ENCODE measurements around the gene CDH22.

Gene CDH22

GRCh38 chr20:46286977-46287376, 21.3 kb downstream of the CDH22 start:
- Histone ChIP-seq H3K4me3 (ENCODE audit: low read length) (no peak overlapping the region), H3K4me1 (ENCODE audit: control insufficient read depth, insufficient read depth, low read length) (no peaks in the 10 kb centered on the region), H3K9ac (ENCODE audit: low read length) (no peak overlapping the region), H3K36me3 (ENCODE audit: control insufficient read depth, insufficient read depth, low read length, severe bottlenecking) (no peaks in the 10 kb centered on the region), H3K9me3 (ENCODE audit: control insufficient read depth, low read length) (no peaks in the 10 kb centered on the region), H3K27me3 (replicated peaks; ENCODE audit: control insufficient read depth, insufficient read depth, low read length) (peaks cover 52% of the 10 kb centered on the region)
- no peak for DNase-seq (ENCODE audit: low read depth)

GRCh38 chr20:46286382-46286781, 21.9 kb downstream of the CDH22 start:
- peaks cover 52% of the 10 kb centered on the region for H3K27me3 ChIP-seq (replicated peaks; ENCODE audit: control insufficient read depth, insufficient read depth, low read length)
- H3K9ac ChIP-seq (ENCODE audit: low read length), result no peak overlapping the region
- no peak for DNase-seq (ENCODE audit: low read depth)
- H3K36me3 ChIP-seq (ENCODE audit: control insufficient read depth, insufficient read depth, low read length, severe bottlenecking), result no peaks in the 10 kb centered on the region
- no peak overlapping the region for H3K4me3 ChIP-seq (ENCODE audit: low read length)
- H3K9me3 ChIP-seq (ENCODE audit: control insufficient read depth, low read length), result no peaks in the 10 kb centered on the region
- H3K4me1 ChIP-seq (ENCODE audit: control insufficient read depth, insufficient read depth, low read length), result no peaks in the 10 kb centered on the region

GRCh38 chr20:46285740-46286139, 22.6 kb downstream of the CDH22 start:
- no peak for DNase-seq (ENCODE audit: low read depth)
- Histone ChIP-seq H3K9me3 (ENCODE audit: control insufficient read depth, low read length) (no peaks in the 10 kb centered on the region), H3K27me3 (replicated peaks; ENCODE audit: control insufficient read depth, insufficient read depth, low read length) (peaks cover 57% of the 10 kb centered on the region)

GRCh38 chr20:46285072-46285471, 23.2 kb downstream of the CDH22 start:
- no peak overlapping the region for H3K9ac ChIP-seq (ENCODE audit: low read length)
- no peak for DNase-seq (ENCODE audit: low read depth)
- H3K27me3 ChIP-seq (replicated peaks; ENCODE audit: control insufficient read depth, insufficient read depth, low read length), result peaks cover 62% of the 10 kb centered on the region
- H3K9me3 ChIP-seq (ENCODE audit: control insufficient read depth, low read length), result no peaks in the 10 kb centered on the region
- no peaks in the 10 kb centered on the region for H3K36me3 ChIP-seq (ENCODE audit: control insufficient read depth, insufficient read depth, low read length, severe bottlenecking)
- H3K4me3 ChIP-seq (ENCODE audit: low read length), result no peak overlapping the region
- no peaks in the 10 kb centered on the region for H3K4me1 ChIP-seq (ENCODE audit: control insufficient read depth, insufficient read depth, low read length)

More at GRCh38 chr20:46285740-46286139, 22.6 kb downstream of the CDH22 start:
- no peaks in the 10 kb centered on the region for H3K36me3 ChIP-seq (ENCODE audit: control insufficient read depth, insufficient read depth, low read length, severe bottlenecking)
- no peak overlapping the region for H3K4me3 ChIP-seq (ENCODE audit: low read length)
- no peaks in the 10 kb centered on the region for H3K4me1 ChIP-seq (ENCODE audit: control insufficient read depth, insufficient read depth, low read length)
- no peak overlapping the region for H3K9ac ChIP-seq (ENCODE audit: low read length)

GRCh38 chr20:46284040-46284427, 24.3 kb downstream of the CDH22 start:
- H3K4me1 ChIP-seq (ENCODE audit: control insufficient read depth, insufficient read depth, low read length), result no peaks in the 10 kb centered on the region
- no peaks in the 10 kb centered on the region for H3K9me3 ChIP-seq (ENCODE audit: control insufficient read depth, low read length)
- H3K4me3 ChIP-seq (ENCODE audit: low read length), result no peak overlapping the region
- no peak overlapping the region for H3K9ac ChIP-seq (ENCODE audit: low read length)
- DNase-seq (ENCODE audit: low read depth), result no peak
- H3K36me3 ChIP-seq (ENCODE audit: control insufficient read depth, insufficient read depth, low read length, severe bottlenecking), result no peaks in the 10 kb centered on the region
- H3K27me3 ChIP-seq (replicated peaks; ENCODE audit: control insufficient read depth, insufficient read depth, low read length), result peaks cover 65% of the 10 kb centered on the region

- Histone ChIP-seq H3K9ac (ENCODE audit: low read length) (no peak overlapping the region), H3K36me3 (ENCODE audit: control insufficient read depth, insufficient read depth, low read length, severe bottlenecking) (no peaks in the 10 kb centered on the region), H3K9me3 (ENCODE audit: control insufficient read depth, low read length) (no peaks in the 10 kb centered on the region), H3K4me3 (ENCODE audit: low read length) (no peak overlapping the region), H3K27me3 (replicated peaks; ENCODE audit: control insufficient read depth, insufficient read depth, low read length) (peaks cover 65% of the 10 kb centered on the region), H3K4me1 (ENCODE audit: control insufficient read depth, insufficient read depth, low read length) (no peaks in the 10 kb centered on the region)
- DNase-seq (ENCODE audit: low read depth), result no peak
These were observed 24.8 kb downstream of the CDH22 start for GRCh38 chr20:46283426-46284039.

- Histone ChIP-seq H3K4me3 (ENCODE audit: low read length) (no peak overlapping the region), H3K36me3 (ENCODE audit: control insufficient read depth, insufficient read depth, low read length, severe bottlenecking) (no peaks in the 10 kb centered on the region), H3K27me3 (replicated peaks; ENCODE audit: control insufficient read depth, insufficient read depth, low read length) (peaks cover 57% of the 10 kb centered on the region), H3K9me3 (ENCODE audit: control insufficient read depth, low read length) (no peaks in the 10 kb centered on the region), H3K4me1 (ENCODE audit: control insufficient read depth, insufficient read depth, low read length) (no peaks in the 10 kb centered on the region), H3K9ac (ENCODE audit: low read length) (no peak overlapping the region)
- DNase-seq (ENCODE audit: low read depth), result no peak
These were observed 25.6 kb downstream of the CDH22 start for GRCh38 chr20:46282669-46283068.

GRCh38 chr20:46279103-46279502, 29.2 kb downstream of the CDH22 start:
- H3K36me3 ChIP-seq (ENCODE audit: control insufficient read depth, insufficient read depth, low read length, severe bottlenecking), result no peaks in the 10 kb centered on the region
- no peak for DNase-seq (ENCODE audit: low read depth)
- H3K27me3 ChIP-seq (replicated peaks; ENCODE audit: control insufficient read depth, insufficient read depth, low read length), result peaks cover 30% of the 10 kb centered on the region
- H3K9me3 ChIP-seq (ENCODE audit: control insufficient read depth, low read length), result no peaks in the 10 kb centered on the region
- no peak overlapping the region for H3K9ac ChIP-seq (ENCODE audit: low read length)
- no peak overlapping the region for H3K4me3 ChIP-seq (ENCODE audit: low read length)
- peaks cover 9% of the 10 kb centered on the region for H3K4me1 ChIP-seq (ENCODE audit: control insufficient read depth, insufficient read depth, low read length)

- peaks cover 3% of the 10 kb centered on the region for H3K9me3 ChIP-seq (ENCODE audit: control insufficient read depth, low read length)
These were observed 30.7 kb downstream of the CDH22 start for GRCh38 chr20:46277602-46278001.

GRCh38 chr20:46276531-46276930, 31.8 kb downstream of the CDH22 start:
- peaks cover 22% of the 10 kb centered on the region for H3K4me1 ChIP-seq (ENCODE audit: control insufficient read depth, insufficient read depth, low read length)
- no peak for DNase-seq (ENCODE audit: low read depth)
- peaks cover 25% of the 10 kb centered on the region for H3K27me3 ChIP-seq (replicated peaks; ENCODE audit: control insufficient read depth, insufficient read depth, low read length)
- H3K36me3 ChIP-seq (ENCODE audit: control insufficient read depth, insufficient read depth, low read length, severe bottlenecking), result no peaks in the 10 kb centered on the region
- no peak overlapping the region for H3K9ac ChIP-seq (ENCODE audit: low read length)
- no peak overlapping the region for H3K4me3 ChIP-seq (ENCODE audit: low read length)
- peaks cover 8% of the 10 kb centered on the region for H3K9me3 ChIP-seq (ENCODE audit: control insufficient read depth, low read length)

More at GRCh38 chr20:46277602-46278001, 30.7 kb downstream of the CDH22 start:
- no peak overlapping the region for H3K4me3 ChIP-seq (ENCODE audit: low read length)
- no peak for DNase-seq (ENCODE audit: low read depth)
- H3K27me3 ChIP-seq (replicated peaks; ENCODE audit: control insufficient read depth, insufficient read depth, low read length), result peaks cover 26% of the 10 kb centered on the region
- no peaks in the 10 kb centered on the region for H3K36me3 ChIP-seq (ENCODE audit: control insufficient read depth, insufficient read depth, low read length, severe bottlenecking)
- peaks cover 22% of the 10 kb centered on the region for H3K4me1 ChIP-seq (ENCODE audit: control insufficient read depth, insufficient read depth, low read length)
- H3K9ac ChIP-seq (ENCODE audit: low read length), result no peak overlapping the region

- H3K4me1 ChIP-seq (ENCODE audit: control insufficient read depth, insufficient read depth, low read length), result peaks cover 22% of the 10 kb centered on the region
- H3K36me3 ChIP-seq (ENCODE audit: control insufficient read depth, insufficient read depth, low read length, severe bottlenecking), result no peaks in the 10 kb centered on the region
- H3K9me3 ChIP-seq (ENCODE audit: control insufficient read depth, low read length), result peaks cover 8% of the 10 kb centered on the region
- DNase-seq (ENCODE audit: low read depth), result no peak
- H3K9ac ChIP-seq (ENCODE audit: low read length), result no peak overlapping the region
- H3K4me3 ChIP-seq (ENCODE audit: low read length), result no peak overlapping the region
- H3K27me3 ChIP-seq (replicated peaks; ENCODE audit: control insufficient read depth, insufficient read depth, low read length), result peaks cover 25% of the 10 kb centered on the region
These were observed 33.2 kb downstream of the CDH22 start for GRCh38 chr20:46275091-46275490.

GRCh38 chr20:46273717-46274116, 34.6 kb downstream of the CDH22 start:
- DNase-seq (ENCODE audit: low read depth), result no peak
- no peaks in the 10 kb centered on the region for H3K36me3 ChIP-seq (ENCODE audit: control insufficient read depth, insufficient read depth, low read length, severe bottlenecking)
- peaks cover 22% of the 10 kb centered on the region for H3K4me1 ChIP-seq (ENCODE audit: control insufficient read depth, insufficient read depth, low read length)
- no peak overlapping the region for H3K4me3 ChIP-seq (ENCODE audit: low read length)
- H3K9me3 ChIP-seq (ENCODE audit: control insufficient read depth, low read length), result peaks cover 8% of the 10 kb centered on the region
- no peak overlapping the region for H3K9ac ChIP-seq (ENCODE audit: low read length)
- peaks cover 36% of the 10 kb centered on the region for H3K27me3 ChIP-seq (replicated peaks; ENCODE audit: control insufficient read depth, insufficient read depth, low read length)
